A673 (cell line): ENCODE results near the gene IL1R1. TPM values are rescaled to one million over a fixed set of nuclear protein-coding genes. Genes with fewer than 3 reads are reported as not detected.

Experiments used
- BruUV-seq: library from RNA; stranded (reverse); fragments of 400-500 nt; replicated peaks from 2 replicates; lab custom pipeline; 2021; lab: Mats Ljungman, UMichigan
- CTCF ChIA-PET: fragments of 300-600 bp; sonication (Branson Sonifier 250); formaldehyde crosslinking; loops from one replicate; lab custom pipeline; 2022; ENCODE audit warnings: antibody characterized with exemption; lab: Charles Lee
- POLR2A ChIA-PET: fragments of 300-600 bp; sonication (Branson Sonifier 250); formaldehyde crosslinking; loops from one replicate; lab custom pipeline; 2022; ENCODE audit warnings: antibody characterized with exemption; ENCODE audit not compliant: low non-redundant PET; lab: Charles Lee
- DNase-seq: peaks from one replicate; pipeline ENCODE4 v3.0.0-alpha.2; 2015; ENCODE audit warnings: low spot score
- H3K27ac ChIP-seq: fragments of 200-600 bp; sonication (generic); 2 replicates; pipeline ENCODE4 v1.5.1; 2016; ENCODE audit warnings: mixed run types, low read depth, mild to moderate bottlenecking, mixed read lengths, antibody characterized with exemption, low read length; ENCODE audit not compliant: poor library complexity, severe bottlenecking
- H3K27me3 ChIP-seq: fragments of 200-600 bp; sonication (generic); replicated peaks from 2 replicates; pipeline ENCODE4 v1.6.1; 2017; ENCODE audit warnings: mixed run types, low read depth, mild to moderate bottlenecking, mixed read lengths, antibody characterized with exemption, low read length; ENCODE audit not compliant: insufficient read depth, poor library complexity
- H3K36me3 ChIP-seq: fragments of 200-600 bp; sonication (generic); 2 replicates; pipeline ENCODE4 v1.6.1; 2016; ENCODE audit warnings: mixed run types, mild to moderate bottlenecking, mixed read lengths, antibody characterized with exemption, low read length; ENCODE audit not compliant: insufficient read depth, poor library complexity, severe bottlenecking
- H3K4me1 ChIP-seq: fragments of 200-600 bp; sonication (generic); 2 replicates; pipeline ENCODE4 v1.6.1; 2017; ENCODE audit warnings: mixed run types, mild to moderate bottlenecking, mixed read lengths, antibody characterized with exemption, low read length; ENCODE audit not compliant: insufficient read depth, poor library complexity, severe bottlenecking
- H3K4me3 ChIP-seq: fragments of 200-600 bp; sonication (generic); 2 replicates; pipeline ENCODE4 v1.5.1; 2016; ENCODE audit warnings: low read depth, mixed run types, mild to moderate bottlenecking, mixed read lengths, low read length; ENCODE audit not compliant: poor library complexity, severe bottlenecking
- H3K9me3 ChIP-seq: fragments of 200-600 bp; sonication (generic); 2 replicates; pipeline ENCODE4 v1.6.1; 2016; ENCODE audit warnings: mixed run types, low read depth, mild to moderate bottlenecking, mixed read lengths, antibody characterized with exemption, low read length; ENCODE audit not compliant: poor library complexity, severe bottlenecking
- CTCF ChIP-seq: fragments of 300-800, 200-600 bp; sonication (generic); conservative IDR thresholded peaks from 2 replicates; pipeline ENCODE4 v1.5.1; 2017; ENCODE audit warnings: low read depth, mild to moderate bottlenecking, antibody characterized with exemption, low read length, moderate library complexity, mixed read lengths
- EZH2 ChIP-seq: fragments of 200-600 bp; sonication (generic); IDR thresholded peaks from 2 replicates; pipeline ENCODE4 v1.6.1; 2017; ENCODE audit warnings: borderline replicate concordance, low read depth, mild to moderate bottlenecking, mixed read lengths, antibody characterized with exemption, low read length; ENCODE audit not compliant: poor library complexity, severe bottlenecking
- intact Hi-C: fragments of 100-400 bp; cut with micrococcal nuclease; formaldehyde crosslinking; loops from one replicate; pipeline ENCODE4 v1.10.0; 2022; ENCODE audit not compliant: unreplicated experiment
- total RNA-seq: library from RNA; stranded (reverse); gene quantifications from 2 replicates; pipeline ENCODE4 v1.2.3, GENCODE V29; 2021

IL1R1 gene
- total RNA-seq, 1 experiment from 2014 or later: 0.45 TPM

- no peak for DNase-seq
- Histone ChIP-seq H3K27me3 (no peaks in the 10 kb centered on the region), H3K9me3 (no peaks in the 10 kb centered on the region), H3K4me1 (no peaks in the 10 kb centered on the region), H3K4me3 (no peak overlapping the region), H3K36me3 (no peaks in the 10 kb centered on the region), H3K27ac (no peak overlapping the region)
- ChIA-PET POLR2A (no interaction called here), CTCF (interaction anchor here (0.6 kb wide), 1 partner anchor 93 kb away, joined by 3 read pairs; no protein-coding TSS in a partner anchor)
- BruUV-seq: no TSS peak
- intact Hi-C loops: no loop called here
- TF ChIP-seq CTCF (no peak), EZH2 (no peak)
Measured at GRCh38 chr2:102112692-102113665, 29.6 kb upstream of the IL1R1 start.

GRCh38 chr2:102114290-102114721 lies 28.2 kb upstream of the IL1R1 start:
- Histone ChIP-seq H3K9me3 (no peaks in the 10 kb centered on the region), H3K36me3 (no peaks in the 10 kb centered on the region), H3K27me3 (no peaks in the 10 kb centered on the region), H3K27ac (no peak overlapping the region), H3K4me1 (no peaks in the 10 kb centered on the region), H3K4me3 (no peak overlapping the region)
- ChIA-PET CTCF (no interaction called here), POLR2A (no interaction called here)
- TF ChIP-seq CTCF: no peak
- TF ChIP-seq EZH2: no peak
- DNase-seq: peak; percentile 3
- intact Hi-C loops: no loop called here
- no TSS peak for BruUV-seq

GRCh38 chr2:102114851-102115497 lies 27.6 kb upstream of the IL1R1 start:
- TF ChIP-seq CTCF (no peak), EZH2 (no peak)
- POLR2A ChIA-PET: no interaction called here
- CTCF ChIA-PET: no interaction called here
- Histone ChIP-seq H3K4me1 (no peaks in the 10 kb centered on the region), H3K27ac (no peak overlapping the region), H3K4me3 (no peak overlapping the region), H3K27me3 (no peaks in the 10 kb centered on the region), H3K36me3 (no peaks in the 10 kb centered on the region), H3K9me3 (no peaks in the 10 kb centered on the region)
- no peak for DNase-seq
- intact Hi-C loops: no loop called here
- BruUV-seq: no TSS peak
